HG02610 (cell line): ENCODE measurements around the gene SOX21.

Experiments used
- ATAC-seq: cut with Tn5 transposase; IDR thresholded peaks from one replicate; pipeline ENCODE4 v1.9.1; 2021; ENCODE audit warnings: mild to moderate bottlenecking, moderate library complexity; ENCODE audit not compliant: unreplicated experiment

The SOX21 gene

DNA sequence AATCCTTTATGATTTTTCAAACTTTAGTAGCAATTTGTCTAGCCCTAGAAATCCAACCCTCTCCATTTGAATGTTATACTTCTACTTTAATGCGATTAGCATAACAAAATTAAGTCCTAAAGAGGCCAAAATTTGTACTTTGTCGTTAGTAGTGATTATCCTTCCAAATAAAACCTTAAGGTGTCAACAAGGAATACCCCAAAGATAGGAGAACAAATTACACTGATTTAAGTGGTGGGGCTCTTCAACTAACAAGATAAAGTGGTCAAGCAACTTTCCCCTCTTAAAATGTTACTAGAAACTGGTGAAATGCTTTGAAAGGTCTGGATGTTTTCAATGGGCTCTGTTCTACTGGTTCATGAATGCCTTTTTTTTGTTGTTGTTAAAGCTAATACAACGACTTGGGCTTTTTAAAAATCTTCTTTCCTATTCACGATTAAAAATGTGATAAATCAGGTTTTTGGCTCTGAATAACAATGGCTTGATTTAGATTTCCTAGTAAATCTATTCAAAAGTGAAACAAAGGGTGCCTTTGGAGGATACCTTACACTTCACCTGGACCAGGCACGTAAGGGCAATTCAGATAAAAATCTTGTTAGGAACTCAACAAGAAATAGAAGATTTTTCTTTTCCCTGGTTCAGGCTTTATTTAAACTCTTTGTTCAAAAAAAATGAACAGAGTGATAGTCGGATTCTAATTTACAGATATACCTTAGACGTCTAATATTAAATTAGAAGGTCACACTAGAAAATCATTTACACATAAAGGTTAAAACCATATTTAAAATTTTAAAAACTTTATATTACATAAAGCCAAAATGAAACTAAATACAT is 3.1 kb downstream of the SOX21 start:
- ATAC-seq, result no peak

DNA sequence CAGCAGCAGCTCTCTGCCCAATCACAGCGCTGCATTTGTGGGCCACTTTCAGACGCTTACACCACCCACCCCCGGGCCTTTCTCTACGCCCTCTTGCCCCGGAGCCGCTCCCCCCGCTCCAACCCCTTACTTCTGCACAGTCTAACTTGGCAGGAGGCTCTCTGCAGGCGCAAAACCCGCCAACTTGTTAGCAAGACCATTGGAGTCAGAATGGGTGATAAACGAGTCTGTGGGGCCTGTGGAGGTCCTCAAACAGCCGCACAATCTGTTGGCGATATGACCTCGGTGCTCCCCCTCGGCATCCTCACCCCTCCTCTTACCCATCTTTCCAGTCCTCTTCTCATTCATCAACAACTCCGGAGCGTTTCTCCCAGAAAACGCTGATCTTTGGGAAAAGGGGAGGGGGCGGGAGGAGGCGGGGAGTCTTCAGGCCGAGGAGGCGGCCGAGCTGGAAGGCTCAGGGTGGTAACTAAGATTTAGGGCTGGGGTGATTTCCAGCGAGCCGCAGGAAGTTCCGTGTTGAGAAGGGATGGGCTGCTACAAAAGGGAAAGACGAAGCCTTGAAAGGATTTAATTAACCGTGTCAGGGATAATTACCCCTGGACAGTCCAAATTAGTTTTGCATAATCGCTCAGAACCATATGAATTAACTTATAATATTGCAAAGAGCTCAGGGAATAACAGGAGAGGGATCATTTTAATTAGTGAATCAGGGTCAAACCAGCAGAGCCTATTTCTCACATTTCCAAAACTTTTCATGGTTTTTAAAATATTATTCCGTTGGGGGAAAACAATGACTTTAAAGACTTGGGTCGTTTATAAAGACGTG is 4.1 kb downstream of the SOX21 start:
- ATAC-seq, result no peak

DNA sequence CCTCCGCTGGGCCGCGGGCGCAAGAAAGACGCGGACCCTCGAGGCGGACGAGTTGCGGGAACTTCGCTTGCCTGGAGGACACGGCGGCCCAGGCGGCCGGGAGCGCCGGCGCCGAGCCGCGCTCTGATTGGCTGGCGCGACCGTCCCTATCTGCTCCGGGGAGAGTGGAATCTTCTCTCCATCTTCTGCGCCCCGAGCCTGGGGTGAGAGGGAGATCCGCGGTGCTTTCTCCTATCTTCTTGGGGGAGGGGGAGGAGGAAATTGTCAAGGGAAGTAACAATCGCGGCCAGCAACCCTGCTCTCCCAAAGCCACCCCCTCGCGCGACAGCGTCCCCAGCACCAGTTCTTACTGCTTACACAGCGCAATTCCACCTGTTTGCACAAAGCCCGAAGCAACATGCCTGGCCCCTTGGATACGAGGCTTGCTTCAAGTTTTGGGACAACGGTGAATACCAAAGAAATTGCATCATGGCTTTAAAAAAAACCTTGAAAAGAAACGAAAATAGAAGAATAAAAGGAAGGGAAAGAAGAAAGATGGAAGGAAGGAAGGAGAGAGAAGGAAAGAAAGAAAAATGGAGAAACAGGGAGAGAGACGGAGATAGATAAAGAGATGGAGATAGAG is 4.8 kb downstream of the SOX21 start:
- no peak for ATAC-seq

DNA sequence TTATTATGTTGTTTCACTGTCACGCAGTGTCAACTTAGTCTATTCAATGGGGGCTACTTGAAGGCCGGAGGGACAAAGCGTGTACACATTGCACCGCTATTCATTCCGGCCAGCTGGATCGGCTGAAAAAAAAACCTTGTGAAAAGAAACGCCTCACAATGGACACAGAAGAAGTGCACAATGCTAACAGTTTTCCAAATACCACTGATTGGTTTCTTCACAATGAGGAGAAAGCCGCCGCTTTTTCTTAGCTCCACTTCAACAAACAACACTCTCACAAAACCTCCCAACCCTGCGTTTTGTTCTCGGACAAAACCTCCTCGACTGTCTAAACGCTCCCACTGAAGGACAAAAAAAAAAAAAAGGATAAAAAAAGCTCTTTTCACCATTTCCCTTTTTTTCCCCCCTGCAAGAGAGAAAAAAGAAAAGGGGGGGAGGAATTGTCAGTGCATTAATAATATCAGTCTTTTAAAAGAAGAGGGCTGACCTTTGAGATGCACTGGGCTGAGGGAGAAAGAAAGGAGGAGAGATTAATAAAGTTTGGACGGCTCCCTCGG is 5.4 kb downstream of the SOX21 start:
- ATAC-seq, result no peak

DNA sequence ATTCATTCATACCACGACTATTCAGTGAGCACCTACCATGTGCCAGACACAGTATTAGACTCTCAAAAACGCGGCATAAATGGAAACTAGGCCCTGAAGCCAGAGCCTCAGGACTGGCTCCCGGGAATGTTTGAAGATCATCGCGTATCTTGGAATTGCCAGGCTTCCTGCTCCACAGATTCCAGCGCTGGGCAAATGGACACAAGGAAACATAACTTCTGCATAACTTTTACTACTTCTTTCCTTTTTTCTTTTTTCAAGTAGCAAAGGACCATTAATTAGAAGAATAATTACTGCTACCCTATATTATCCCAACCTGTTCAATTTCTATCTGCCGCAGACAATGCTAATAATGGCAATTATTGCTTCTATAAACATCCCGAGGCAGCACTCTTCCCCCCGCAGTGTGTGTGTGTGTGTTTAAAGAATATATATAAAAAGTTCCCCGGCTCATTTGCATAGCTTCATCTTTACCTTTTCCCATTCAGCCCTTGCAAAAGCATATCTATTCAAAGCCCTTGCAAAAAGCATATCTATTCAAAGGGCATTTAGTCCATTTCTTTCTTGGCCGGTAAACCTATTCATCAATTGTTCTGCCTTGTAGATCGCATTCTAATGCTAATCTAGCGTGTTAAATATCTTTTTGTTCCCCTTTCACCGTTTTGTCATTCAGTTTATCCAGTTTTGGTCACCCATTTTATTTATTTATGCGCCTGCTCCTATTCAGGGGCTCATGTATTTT is 6.1 kb downstream of the SOX21 start:
- ATAC-seq, result no peak

DNA sequence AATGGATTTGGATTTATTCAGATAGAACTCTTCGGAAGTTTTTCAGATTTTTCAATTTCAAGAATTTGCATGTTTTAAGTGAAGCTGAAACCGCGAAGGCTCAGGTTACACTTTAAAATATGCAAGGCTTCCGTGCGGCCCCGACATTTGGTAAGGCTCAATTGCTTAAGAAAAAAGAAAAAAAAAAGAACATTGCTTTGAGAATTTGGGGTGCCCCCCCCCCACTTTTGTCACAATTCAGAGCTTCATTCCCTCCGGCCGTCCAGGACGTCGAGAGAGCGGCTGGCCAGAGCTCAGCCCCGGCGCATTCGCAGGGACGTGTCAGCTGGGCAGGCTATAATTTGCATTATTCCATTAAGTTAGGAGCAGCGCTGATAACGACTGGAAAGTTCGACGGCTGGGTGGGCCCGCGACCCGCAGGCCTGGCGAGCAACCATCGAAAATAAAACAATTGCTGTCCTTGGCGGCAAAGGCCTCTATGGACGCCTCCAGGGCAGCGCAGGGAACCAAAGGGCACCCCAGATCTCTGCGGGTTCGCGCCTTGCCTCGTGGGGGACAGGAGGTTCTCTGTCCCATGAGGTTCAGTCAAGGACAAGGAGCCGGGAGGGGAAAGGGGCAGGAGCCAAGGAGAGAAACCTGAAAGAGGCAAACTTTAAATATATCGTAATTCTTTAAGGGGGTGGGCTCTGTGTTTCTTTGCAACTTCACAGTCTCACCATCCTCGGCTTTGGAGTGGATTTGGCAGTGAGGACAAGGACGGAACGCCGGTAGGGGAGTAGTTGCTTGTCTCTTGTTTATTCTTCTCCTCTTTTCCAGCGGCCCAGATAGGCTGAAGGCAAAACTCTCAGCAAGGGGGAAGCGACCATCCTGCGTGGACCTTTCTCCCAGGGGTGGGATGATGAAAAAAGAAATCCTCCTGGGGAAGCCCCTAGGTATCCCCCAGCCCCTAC is 7.0 kb downstream of the SOX21 start:
- no peak for ATAC-seq

DNA sequence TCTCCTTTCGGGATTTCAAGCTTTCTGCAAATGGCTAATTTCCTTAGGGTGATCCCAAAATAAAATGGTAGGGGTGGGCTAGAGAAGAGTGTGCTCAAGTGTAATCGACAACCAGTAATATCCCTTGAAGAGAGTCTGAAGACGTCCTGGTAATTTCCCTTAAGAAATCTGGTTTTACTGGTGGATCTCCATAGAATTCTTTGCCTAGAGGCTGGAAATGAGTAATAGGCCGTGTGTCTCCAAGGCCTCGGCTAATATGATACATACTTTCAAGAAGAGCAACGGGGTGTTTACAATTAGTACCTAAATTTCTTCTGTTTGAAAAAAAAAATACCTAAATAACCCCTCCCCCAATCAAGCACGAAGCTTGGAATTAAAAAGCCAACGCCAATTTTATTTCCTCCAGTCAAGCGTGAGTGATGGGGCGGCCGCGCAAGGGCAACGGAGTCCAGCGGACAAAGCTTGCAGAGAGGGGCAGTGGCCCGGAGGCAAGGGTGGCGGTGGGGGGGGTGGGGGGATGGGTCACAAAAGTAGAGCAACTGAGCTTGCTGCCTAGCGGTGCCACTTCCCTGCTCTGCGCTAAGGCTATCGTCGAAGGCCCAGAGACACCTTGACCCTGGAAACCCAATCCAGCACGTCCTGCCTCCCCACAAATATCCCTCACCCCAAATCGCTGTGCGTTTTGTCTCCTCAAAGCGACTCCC is 7.8 kb downstream of the SOX21 start:
- no peak for ATAC-seq

DNA sequence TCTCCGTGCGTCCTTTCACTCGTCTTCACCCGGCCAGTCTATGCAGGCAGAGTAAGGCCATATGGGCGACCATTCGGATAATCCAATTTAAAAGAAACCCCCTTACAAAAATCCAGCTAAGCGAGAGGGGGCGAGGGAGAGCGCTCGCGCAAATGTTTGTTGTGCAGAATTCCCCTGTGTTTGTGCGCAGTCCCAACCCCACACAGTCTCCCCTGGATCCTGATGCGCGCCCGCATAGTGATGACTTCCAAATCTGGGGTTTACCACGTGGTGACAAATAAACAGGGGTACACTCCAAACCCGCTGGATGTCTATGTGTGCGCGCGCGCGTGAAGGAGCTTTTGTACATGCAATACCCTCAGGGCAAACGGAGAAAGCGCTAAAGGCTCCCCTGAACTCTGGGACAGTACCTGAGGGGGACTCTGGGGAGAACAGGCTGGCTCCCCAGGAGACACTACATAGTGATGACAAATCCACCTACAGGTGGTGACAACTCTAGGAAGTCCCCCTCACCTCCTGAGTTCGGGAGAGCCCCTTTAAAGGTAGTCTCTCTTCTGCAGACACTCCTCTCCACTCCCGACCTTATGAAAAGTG is 8.5 kb downstream of the SOX21 start:
- no peak for ATAC-seq

DNA sequence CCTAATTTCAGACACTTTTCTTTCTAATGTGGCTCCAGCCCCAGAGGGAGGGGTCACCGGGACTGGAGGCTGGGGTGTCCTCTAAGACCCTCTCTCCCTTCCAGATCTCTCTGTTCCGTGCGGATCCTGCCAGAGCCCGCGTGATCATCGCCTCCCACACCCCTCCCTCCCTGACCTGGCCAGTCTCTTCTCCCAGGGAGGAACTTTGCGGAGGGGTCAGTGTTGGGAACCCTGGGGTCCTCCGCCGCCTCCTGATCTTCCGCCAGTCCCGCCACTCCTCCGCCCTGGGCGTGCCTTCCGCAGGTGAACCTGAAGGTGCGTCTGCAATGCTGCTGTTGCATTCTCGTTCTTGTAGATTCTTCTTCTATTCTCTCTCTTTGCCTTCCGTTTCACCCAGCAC is 9.1 kb downstream of the SOX21 start:
- ATAC-seq, result no peak

DNA sequence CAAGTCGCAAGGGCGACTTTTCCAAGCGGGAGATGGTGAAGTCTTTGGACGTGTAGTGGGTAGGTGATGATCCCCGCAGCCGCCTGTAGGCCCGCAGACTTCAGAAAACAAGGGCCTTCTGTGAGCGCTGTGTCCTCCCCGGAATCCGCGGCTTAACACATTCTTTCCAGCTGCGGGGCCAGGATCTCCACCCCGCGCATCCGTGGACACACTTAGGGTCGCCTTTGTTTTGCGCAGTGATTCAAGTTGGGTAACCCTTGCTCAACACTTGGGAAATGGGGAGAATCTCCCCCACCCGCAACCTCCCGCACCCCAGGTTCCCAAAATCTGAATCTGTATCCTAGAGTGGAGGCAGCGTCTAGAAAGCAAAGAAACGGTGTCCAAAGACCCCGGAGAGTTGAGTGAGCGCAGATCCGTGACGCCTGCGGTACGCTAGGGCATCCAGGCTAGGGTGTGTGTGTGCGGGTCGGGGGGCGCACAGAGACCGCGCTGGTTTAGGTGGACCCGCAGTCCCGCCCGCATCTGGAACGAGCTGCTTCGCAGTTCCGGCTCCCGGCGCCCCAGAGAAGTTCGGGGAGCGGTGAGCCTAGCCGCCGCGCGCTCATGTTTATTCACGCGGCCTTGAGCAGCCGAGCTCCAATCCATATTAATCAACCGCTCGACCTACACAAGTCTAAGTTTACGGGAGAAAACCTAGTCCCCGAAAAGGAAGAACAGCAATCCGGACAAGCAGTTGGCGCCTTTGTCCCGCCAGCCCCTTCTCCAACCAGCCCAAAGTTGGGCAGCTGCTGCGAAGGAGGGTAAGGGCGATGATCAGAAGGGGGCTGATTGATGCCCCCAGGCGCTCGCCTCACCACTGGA is 9.9 kb downstream of the SOX21 start:
- no peak for ATAC-seq

DNA sequence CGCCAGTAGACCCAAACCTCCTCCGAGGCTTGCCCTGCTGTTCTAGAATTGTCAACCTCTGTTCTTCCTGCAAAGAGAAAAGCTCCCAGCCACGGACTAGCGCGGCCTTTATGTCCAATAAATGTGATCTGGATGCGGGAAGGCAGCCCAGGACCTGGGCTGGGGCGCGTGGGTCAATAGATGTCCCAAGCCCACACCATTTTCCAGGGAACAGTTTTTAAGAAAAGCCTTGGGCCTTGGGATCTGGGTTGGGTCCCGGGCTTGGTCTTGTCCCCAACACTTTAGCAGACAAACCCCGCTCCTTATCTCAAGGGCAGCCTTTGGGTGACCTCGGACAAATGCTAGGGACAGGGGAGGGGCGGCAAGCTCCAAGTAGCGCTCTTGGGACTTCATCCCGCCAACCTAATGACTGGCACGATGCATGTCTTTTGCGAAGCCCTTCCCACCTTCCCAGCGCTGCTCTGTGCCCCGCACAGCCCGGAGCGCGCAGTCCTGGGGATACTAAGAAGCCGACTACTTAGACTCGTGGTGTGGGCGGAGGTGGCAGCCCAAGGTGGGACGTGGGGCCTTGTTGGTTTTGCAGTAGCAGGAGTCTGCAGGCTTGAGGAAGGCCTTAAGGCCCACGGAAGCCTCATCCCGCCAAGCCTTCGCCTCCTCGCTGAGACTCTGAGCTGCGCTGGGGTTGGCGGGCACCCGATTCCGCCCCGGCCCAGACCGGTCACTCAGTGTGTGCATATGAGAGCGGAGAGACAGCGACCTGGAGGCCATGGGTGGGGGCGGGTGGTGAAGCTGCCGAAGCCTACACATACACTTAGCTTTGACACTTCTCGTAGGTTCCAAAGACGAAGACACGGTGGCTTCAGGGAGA is 10.8 kb downstream of the SOX21 start:
- ATAC-seq, result no peak

DNA sequence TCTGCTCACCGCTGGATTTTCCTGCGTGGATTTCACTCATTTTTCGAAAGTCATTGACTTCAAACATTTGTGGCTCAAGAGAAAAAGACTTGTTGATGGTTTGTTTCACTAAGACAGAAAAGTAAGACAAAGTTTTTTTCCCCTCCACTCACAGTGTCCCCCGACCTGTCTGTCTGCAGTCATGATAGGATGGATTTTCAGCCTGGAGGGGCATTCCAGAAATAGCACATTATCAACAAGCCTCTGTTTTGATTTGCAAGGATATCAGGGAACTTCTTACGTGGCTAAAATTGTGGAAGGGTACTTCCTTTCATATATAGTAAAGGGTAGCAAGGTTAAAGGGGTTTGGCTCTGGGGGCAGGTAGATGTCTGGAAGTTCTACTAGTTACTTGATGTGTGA is 11.8 kb downstream of the SOX21 start:
- ATAC-seq, result no peak

DNA sequence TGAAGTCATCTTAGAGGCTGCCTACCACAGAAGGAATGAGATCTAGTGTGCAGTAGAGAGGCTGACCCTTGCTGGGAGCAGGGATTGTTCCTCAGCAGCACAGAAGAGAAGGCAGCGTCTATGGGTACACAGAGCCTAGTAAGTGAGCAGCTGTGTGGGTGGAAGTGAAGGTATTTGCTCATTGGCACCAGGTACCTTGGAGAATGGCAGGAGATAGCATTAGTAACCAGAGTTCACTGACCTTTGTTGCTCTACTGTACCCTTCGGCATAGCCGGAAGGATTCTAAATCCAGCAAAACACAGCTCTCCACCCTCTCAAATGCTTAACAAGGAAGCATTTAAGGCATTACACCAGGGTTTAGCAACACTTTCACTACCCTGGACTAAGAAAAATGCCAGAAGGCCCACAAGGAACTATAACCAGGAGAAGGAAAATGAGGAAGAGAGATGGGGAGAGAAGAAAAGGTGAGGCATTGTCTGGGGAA is 12.3 kb downstream of the SOX21 start:
- no peak for ATAC-seq

DNA sequence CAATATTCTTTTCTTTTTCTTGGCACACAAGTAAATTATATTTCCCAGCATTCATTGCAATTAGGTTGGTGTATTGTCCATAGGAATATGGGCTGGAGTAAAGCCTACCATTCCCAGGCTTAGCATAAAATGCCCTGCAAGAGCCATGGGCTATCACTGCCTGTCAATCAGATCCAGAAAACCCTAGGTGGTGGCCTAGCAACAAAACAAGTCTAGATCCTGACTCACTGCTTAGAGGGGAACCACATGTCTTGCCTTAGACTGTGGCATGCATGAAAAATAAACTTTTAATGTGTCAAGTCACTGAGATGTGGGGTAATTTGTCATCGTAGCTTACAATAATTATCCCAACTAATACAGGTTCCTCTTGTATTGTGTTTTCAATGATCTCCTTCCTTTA is 16.2 kb downstream of the SOX21 start:
- no peak for ATAC-seq

DNA sequence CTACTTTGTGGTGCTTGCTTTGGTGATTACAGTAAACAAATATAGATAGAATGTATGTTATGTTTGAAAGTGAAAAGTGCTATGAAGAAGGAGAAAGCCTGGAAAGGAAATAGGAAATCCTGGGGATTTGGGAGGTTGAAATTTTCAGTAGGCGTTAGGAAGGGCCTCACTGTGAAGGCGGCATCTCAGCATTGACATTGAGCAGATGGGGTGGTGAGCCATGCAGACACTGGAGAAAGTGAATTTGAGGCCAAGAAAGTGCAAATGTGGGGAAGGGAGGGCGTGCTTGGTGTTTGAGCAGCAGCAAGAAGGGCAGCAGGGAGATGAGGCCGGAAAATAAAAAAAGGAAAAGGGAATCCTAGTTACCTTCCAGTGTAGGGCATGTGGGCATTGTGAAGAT is 20.3 kb downstream of the SOX21 start:
- no peak for ATAC-seq

DNA sequence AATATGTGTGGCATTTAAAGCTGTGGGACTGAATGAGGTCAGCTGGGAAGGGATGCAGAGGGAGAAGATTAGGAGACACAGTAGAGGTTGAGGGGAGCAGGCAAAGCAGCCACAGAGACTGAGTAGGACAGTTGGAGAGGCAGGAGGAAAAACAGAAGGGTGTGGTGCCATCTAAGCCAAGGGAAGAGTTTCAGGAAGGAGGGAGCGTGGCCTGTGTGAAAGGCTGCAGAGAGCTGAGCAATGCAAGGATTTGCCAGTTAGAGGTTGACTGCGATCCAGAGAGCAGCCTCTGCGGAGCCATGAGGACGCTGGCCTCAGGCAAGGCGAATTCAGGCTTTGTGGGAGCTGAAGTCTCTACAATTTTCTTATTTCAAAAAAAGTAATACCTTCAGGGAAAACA is 28.9 kb downstream of the SOX21 start:
- ATAC-seq, result no peak

DNA sequence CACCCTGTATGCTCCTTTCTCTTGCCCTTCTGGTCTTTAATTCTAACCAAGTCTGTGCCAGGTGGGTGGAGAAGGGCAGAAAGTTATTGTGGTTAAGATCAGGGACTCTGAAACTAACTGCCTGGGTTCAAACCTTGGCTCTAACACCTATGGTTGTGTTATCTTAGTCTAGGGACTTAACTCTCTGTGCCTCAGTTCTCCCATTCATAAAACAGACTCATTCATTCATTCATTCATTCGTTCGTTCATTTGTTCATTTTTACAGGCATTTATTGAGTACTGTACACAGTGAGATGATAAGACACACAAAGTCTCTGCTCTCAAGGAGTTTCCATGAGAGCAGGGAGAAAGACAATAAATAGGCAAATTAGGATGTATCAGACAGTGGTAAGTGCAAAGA is 30.1 kb downstream of the SOX21 start:
- no peak for ATAC-seq
